Right ventricle myocardium superior (tissue), 1 donor: ENCODE results near the gene MAP4K3. TPM values are rescaled to one million over a fixed set of nuclear protein-coding genes. Genes with fewer than 3 reads are reported as not detected.
A peak's percentile ranks its signal among the peaks of the same experiment; 100 is the strongest.

Experiments used
- ATAC-seq: fragments of 200-7000 bp; cut with Tn5 transposase; one replicate; pipeline ENCODE4 v1.9.1; 2020; ENCODE audit warnings: mild to moderate bottlenecking; ENCODE audit not compliant: poor library complexity
- DNase-seq: peaks from one replicate; pipeline ENCODE4 v3.0.0-alpha.2; 2020
- intact Hi-C: fragments of 100-400 bp; cut with DNase I; formaldehyde crosslinking; loops from one replicate; pipeline ENCODE4 v1.11.2; 2022
- total RNA-seq: library from RNA; stranded (reverse); fragmentation: NEBNext Ultra II Directional; extraction: Animal tissue kit (Norgen Biotek cat#: 25700); gene quantifications from one replicate; pipeline ENCODE4 v1.2.1, GENCODE V29; 2021
- donor health status: DM: no; HTN: yes; CAD: no; lungs with severe emphysema.

MAP4K3 gene
- total RNA-seq, 1 donor from 2014 or later: 37.8 TPM

GRCh38 chr2:39228413-39229209, 208.5 kb downstream of the MAP4K3 start:
- ATAC-seq: peak; percentile 71
- no peak for DNase-seq
- intact Hi-C loops: loop anchor here (2.0 kb wide), 2 partner anchors 104 to 170 kb away; no protein-coding TSS in a partner anchor

DNA sequence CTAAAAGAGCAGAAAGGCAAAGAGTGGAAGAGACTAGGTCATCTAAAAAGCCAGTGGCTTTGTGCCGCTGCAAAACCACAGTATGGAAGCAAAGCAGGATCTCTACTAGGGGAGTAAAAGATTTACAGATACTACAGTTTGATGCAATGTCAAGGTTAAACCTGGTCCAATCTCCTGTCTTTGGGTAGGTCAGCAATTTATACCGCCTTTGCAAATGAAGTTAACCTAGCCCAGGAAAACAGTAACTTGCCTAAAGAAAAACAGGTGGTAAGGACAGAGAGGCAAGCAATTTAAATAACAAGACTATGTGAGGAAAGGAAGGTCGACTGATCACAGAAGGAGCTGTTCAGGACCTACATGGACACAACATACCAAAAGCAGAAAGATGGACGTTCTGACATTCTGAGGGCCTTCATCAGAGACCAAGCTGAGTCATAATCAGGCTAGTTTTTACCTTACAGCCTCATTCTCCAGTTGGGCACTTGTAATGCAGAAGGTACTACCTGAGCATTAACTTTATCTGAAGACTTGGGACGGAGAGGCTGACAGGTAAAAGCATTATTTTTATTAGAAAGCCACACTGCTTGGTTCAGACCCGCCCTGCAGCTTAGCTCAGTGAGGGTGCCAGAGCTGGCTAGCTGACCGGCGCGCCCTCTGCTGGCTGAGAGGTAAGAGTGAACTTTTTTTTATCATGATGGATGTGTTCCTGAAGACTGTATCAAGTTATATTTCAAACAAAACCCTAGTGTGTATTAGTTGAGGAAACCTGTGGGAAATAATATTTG, 209.3 kb downstream of the MAP4K3 start:
- peak; percentile 87 for DNase-seq
- peak; percentile 90 for ATAC-seq
- intact Hi-C loops: loop anchor here (2.0 kb wide), 2 partner anchors 103 to 169 kb away; no protein-coding TSS in a partner anchor

DNA sequence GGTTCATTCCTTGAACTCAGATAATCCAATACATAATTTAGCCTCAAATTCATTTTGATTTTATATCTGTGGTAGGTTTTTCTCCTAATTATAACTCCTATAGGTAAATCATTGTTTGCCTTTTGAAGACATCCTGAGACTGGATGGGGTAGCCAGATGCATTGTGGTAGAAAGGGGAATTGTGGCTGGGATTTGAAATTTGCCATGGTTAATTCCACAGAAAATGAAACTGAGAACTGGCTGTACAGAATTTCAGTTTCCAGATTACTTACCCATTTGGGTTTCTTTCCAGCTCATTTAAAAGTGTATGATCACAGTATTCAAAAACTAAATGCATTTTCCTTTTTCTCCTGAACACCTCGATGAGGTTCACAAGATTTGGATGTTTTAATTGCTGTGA, 211.5 kb downstream of the MAP4K3 start:
- ATAC-seq: no peak
- intact Hi-C loops: no loop called here
- DNase-seq: no peak

DNA sequence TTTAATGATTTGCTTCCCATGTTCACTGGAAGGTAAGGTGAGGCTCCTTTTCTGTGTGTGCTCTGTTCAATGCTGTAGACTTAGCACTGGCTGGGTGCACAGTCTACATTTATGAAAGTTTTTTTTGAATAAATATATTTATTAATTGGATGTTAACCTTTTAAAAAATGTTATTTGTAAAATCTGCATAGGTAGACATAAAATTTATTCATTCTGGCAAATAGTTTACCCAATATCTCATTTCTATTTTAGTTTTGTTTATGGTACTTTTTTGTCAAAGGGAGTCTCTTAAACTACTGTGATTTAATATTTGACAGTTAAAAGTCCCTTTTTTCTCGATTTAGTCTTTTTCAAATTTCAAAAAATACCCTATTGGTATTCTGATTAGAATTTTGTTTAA, 213.2 kb downstream of the MAP4K3 start:
- intact Hi-C loops: no loop called here
- DNase-seq: no peak
- no peak for ATAC-seq

- DNase-seq: no peak
- no peak for ATAC-seq
- intact Hi-C loops: no loop called here
These were observed 215.6 kb downstream of the MAP4K3 start for GRCh38 chr2:39221459-39221858.

DNA sequence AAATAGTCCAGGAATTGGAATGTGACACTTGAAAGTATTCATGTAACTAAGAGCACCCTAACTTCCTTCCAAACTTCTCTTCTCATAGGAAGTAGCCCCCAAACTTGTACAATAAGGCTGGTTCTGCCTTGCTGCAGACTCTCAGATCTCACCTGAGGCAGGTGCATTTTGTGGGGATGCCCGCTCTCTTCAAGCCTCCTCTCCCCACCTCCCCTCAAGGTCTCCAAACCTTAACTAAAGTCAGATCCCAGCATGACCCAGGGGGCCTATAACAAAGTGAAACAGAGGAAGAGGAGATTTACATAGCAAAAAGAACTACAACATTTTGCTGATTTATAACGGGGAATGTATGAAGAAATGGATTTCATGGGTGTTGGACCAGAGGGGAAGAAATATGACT, 216.9 kb downstream of the MAP4K3 start:
- DNase-seq (no peak), ATAC-seq (no peak)
- intact Hi-C loops: no loop called here

GRCh38 chr2:39218391-39218790, 218.7 kb downstream of the MAP4K3 start:
- no peak for DNase-seq
- intact Hi-C loops: no loop called here
- ATAC-seq: no peak

GRCh38 chr2:39217192-39217550, 219.9 kb downstream of the MAP4K3 start:
- ATAC-seq: no peak
- intact Hi-C loops: no loop called here
- no peak for DNase-seq

DNA sequence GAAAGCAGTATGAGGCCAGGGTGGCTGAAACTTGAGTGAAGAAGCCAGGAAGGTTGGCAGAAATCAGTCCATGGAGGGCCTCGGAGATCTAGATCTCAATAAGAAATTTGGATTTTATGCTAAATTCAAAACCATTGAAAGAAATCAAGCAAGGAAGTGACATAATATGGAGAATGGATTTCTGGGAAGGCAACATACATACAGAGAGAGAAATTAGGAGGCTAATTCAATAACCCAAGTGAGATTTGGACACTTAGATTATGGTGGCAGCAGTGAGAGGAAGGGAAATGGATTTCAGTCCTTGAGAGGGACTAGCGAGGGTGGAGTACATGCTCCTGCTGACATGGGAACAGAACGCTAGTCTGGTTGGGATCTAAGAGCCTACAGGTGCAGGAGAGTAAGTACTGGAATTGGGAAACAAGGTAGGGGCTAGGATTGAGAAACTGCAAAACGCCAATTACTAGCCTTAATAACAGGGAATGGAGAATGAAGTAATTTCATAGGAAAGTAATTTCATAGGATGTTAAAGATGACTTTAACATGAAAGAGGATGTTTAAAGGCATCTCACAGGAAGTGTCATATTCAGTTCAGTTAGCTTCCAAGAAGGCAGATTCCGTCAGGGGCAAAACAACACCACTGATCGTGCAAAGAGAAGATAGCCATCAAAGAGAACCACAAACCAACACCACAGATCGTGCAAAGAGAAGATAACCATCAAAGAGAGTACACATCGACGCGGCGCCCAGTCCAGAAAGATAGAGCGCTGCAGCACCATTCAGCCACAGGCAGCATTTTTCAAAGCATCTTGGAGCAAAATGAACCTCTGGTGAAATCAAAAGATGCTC, 220.5 kb downstream of the MAP4K3 start:
- intact Hi-C loops: no loop called here
- DNase-seq: no peak
- ATAC-seq: no peak

DNA sequence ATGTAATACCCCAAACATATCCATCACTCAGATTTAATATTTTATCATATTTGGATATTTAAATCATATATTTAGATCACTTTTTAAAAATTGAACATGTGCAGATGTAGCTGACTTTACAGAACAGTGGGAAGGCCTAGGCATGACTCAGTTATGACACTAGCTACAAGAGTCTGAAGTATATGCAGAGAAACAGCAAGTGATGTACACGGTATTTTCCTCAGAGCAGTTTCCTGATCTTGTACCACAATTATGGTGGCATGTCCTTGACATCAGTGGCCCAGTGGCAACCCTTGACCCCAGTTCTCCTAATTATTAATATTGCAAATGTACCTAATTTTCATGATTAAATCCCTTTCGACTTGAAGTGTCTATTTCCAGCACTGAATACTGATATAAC, 221.5 kb downstream of the MAP4K3 start:
- ATAC-seq (no peak), DNase-seq (no peak)
- intact Hi-C loops: no loop called here

- intact Hi-C loops: no loop called here
- DNase-seq (no peak), ATAC-seq (no peak)
These were observed 224.1 kb downstream of the MAP4K3 start for GRCh38 chr2:39213015-39213414.

GRCh38 chr2:39210846-39211245, 226.2 kb downstream of the MAP4K3 start:
- intact Hi-C loops: no loop called here

DNA sequence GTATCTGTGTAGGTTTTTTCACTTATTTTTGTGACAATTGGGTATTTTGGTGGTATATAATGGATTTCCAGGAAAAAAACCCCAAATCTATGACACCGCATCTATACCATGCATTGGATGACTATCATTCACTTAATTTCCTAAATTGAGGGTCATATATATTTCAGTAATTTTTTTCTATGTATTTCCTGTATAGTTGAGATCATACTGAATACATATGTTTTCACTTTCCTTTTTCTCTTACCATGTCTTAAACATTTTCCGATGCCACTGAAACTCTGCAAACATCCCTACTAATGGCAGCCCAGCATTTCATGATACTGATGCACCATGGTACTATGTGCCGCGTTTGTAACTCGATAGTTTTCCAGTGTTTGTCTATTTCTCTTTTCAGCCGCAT, 233.7 kb downstream of the MAP4K3 start:
- ATAC-seq (no peak), DNase-seq (no peak)
- intact Hi-C loops: no loop called here

More at GRCh38 chr2:39210846-39211245, 226.2 kb downstream of the MAP4K3 start:
- DNase-seq (no peak), ATAC-seq (no peak)

DNA sequence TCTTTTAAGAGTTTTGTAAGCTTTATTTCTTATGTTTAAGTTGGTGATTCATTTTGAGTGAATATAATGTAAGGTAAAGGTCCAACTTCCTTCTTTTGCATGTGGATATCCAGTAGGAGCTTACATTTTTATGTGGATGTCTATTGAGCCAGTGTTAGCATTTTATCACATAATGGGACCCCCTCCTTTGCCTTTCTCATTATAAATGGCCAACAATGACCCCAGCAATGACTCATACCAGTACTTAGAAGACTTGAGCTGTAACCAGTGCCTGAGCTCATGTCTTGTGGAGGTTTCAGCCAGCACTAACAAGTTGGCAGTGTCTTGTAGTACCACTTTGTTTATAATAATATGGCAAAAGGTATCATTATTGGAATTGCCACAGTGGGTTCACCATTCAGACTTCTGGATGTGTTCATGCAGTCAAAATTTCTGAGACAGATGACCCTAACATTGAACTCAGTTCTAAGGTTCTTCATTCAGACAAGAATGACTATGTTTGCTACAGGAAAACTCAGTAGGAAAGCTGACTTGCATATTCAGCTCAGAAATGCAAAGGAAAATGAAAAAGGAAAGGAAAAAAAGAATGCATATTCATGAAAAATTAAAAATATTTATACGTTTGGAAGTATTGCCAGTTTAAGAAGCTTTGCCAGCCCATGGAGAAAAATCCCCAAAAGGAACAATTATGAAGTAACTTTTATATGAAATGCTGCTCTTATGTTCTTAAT, 234.3 kb downstream of the MAP4K3 start:
- no peak for ATAC-seq
- no peak for DNase-seq
- intact Hi-C loops: no loop called here

Other genes with a start within 250 kb of the MAP4K3 start
- not detected for gene CDKL4, start 193.3 kb downstream of the MAP4K3 start, total RNA-seq
- gene TMEM178A, start 228.6 kb upstream of the MAP4K3 start, total RNA-seq: 1.9 TPM